Measurements from ENCODE around the gene GTF2IRD1.

GRCh38 chr7:74449809-74450397 is 3.8 kb upstream of the GTF2IRD1 start:
- TF ChIP-seq CTCF (conservative IDR thresholded peaks at IDR 0.05 in 1 of 2, IDR thresholded peaks at IDR 0.05 in 1 of 2; ENCODE audit: extremely low read depth in 1 of 2, insufficient read depth in 1 of 2, low read depth in 1 of 2, low read length in 2 of 2) (peak; percentile 81 to 84), EZH2 (IDR thresholded peaks at IDR 0.05; ENCODE audit: borderline replicate concordance, low read length) (no peak)

Measured in mammary epithelial cell (primary cell).